MM.1S (cell line): Measurements from ENCODE around the gene LTO1.

ENCODE experiments used
- EZH2 ChIP-seq: fragments of 300-600 bp; sonication (generic); optimal IDR thresholded peaks from 2 replicates; pipeline ENCODE3; 2017; ENCODE audit warnings: low read depth, mild to moderate bottlenecking, antibody characterized with exemption, low read length, mixed read lengths
- EZH2phosphoT487 ChIP-seq: fragments of 300-600 bp; sonication (generic); IDR thresholded peaks from 2 replicates; pipeline ENCODE4 v1.6.1; 2018; ENCODE audit warnings: antibody characterized with exemption, low read length
- TF ChIP-seq, protein P1 (sequence below): fragments of 300-600 bp; sonication (generic); IDR thresholded peaks from 2 replicates; pipeline ENCODE4 v1.5.1; 2016; ENCODE audit warnings: antibody characterized with exemption, low read length, mixed read lengths

DNA sequence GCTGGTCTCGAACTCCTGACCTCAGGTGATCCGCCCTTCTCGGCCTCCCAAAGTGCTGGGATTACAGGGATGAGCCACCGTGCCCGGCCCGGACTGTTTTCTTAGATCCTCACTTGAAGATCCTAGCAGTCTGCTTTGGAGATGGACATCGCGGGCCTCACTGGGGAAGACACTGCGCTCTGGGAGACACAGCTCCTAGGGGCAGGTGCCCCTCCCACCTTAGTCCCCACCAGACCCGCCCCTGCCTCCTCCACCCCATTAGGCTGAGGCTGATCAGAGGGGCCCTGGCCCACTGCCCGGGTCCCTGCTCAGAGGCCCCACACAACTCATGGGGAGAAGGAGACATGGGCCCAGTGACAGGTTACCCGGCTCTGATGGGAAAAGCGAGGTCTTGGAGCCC is 11.3 kb upstream of the LTO1 start:
- TF ChIP-seq, protein P1, sequence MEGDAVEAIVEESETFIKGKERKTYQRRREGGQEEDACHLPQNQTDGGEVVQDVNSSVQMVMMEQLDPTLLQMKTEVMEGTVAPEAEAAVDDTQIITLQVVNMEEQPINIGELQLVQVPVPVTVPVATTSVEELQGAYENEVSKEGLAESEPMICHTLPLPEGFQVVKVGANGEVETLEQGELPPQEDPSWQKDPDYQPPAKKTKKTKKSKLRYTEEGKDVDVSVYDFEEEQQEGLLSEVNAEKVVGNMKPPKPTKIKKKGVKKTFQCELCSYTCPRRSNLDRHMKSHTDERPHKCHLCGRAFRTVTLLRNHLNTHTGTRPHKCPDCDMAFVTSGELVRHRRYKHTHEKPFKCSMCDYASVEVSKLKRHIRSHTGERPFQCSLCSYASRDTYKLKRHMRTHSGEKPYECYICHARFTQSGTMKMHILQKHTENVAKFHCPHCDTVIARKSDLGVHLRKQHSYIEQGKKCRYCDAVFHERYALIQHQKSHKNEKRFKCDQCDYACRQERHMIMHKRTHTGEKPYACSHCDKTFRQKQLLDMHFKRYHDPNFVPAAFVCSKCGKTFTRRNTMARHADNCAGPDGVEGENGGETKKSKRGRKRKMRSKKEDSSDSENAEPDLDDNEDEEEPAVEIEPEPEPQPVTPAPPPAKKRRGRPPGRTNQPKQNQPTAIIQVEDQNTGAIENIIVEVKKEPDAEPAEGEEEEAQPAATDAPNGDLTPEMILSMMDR: no peak
- TF ChIP-seq EZH2: no peak
- TF ChIP-seq EZH2phosphoT487: no peak
